ENCODE results near the gene RNF180.

RNF180 gene

DNA sequence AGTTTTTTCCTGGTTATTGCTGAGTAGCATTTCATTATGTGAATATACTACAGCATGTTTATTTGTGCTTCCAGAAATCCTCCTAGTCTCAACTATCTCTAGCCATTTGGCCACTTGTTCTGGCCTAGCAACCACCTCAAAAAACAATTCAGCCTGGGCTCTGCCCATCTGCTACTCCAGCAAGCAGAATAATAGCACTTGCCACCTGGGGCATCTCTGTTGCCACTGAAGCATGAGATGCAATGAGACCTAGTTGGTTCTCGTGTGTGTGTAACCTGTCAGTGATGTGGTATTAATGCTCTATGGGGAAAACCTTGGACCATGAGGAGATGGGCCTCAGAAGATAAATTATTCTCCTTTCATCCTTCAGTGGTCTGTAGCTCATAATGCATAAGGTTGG is 129.5 kb downstream of the RNF180 start:
- no peaks in the 10 kb centered on the region for H3K36me3 ChIP-seq (ENCODE audit: control insufficient read depth in 2 of 2, insufficient read depth in 1 of 2, low read length in 2 of 2)
- CTCF ChIA-PET, result no interaction called here
- H3K9me3 ChIP-seq (ENCODE audit: control insufficient read depth, insufficient read depth, low read depth, low read length), result no peaks in the 10 kb centered on the region
- POLR2A ChIA-PET, result no interaction called here
- no peak overlapping the region for H3K27ac ChIP-seq (ENCODE audit: extremely low read depth, low read depth, low read length)
- no peaks in the 10 kb centered on the region for H3K4me1 ChIP-seq (ENCODE audit: control insufficient read depth, insufficient read depth, low read length)
- TF ChIP-seq ZNF623 (tag by site-specific recombination; IDR thresholded peaks at IDR 0.05) (no peak), ZBTB7A (tag by site-specific recombination; IDR thresholded peaks at IDR 0.05; ENCODE audit: low read depth) (no peak), ZNF37A (tag by site-specific recombination; IDR thresholded peaks at IDR 0.05) (no peak), ZNF423 (tag by site-specific recombination; IDR thresholded peaks at IDR 0.05) (no peak), ZNF114 (tag by site-specific recombination; IDR thresholded peaks at IDR 0.05) (no peak), ZNF350 (tag by site-specific recombination; IDR thresholded peaks at IDR 0.05) (no peak), ZNF184 (tag by site-specific recombination; IDR thresholded peaks at IDR 0.05) (no peak), ZNF404 (tag by site-specific recombination; IDR thresholded peaks at IDR 0.05) (no peak), ZNF48 (tag by site-specific recombination; IDR thresholded peaks at IDR 0.05) (no peak), ZNF792 (tag by site-specific recombination; IDR thresholded peaks at IDR 0.05) (no peak), WT1 (tag by site-specific recombination; IDR thresholded peaks at IDR 0.05) (no peak), ZNF175 (tag by site-specific recombination; IDR thresholded peaks at IDR 0.05) (no peak), ZNF560 (tag by site-specific recombination; IDR thresholded peaks at IDR 0.05; ENCODE audit: borderline replicate concordance) (no peak), ZNF521 (tag by site-specific recombination; IDR thresholded peaks at IDR 0.05) (no peak), ZNF544 (tag by site-specific recombination; IDR thresholded peaks at IDR 0.05) (no peak)
- TF ChIP-seq, protein P1, sequence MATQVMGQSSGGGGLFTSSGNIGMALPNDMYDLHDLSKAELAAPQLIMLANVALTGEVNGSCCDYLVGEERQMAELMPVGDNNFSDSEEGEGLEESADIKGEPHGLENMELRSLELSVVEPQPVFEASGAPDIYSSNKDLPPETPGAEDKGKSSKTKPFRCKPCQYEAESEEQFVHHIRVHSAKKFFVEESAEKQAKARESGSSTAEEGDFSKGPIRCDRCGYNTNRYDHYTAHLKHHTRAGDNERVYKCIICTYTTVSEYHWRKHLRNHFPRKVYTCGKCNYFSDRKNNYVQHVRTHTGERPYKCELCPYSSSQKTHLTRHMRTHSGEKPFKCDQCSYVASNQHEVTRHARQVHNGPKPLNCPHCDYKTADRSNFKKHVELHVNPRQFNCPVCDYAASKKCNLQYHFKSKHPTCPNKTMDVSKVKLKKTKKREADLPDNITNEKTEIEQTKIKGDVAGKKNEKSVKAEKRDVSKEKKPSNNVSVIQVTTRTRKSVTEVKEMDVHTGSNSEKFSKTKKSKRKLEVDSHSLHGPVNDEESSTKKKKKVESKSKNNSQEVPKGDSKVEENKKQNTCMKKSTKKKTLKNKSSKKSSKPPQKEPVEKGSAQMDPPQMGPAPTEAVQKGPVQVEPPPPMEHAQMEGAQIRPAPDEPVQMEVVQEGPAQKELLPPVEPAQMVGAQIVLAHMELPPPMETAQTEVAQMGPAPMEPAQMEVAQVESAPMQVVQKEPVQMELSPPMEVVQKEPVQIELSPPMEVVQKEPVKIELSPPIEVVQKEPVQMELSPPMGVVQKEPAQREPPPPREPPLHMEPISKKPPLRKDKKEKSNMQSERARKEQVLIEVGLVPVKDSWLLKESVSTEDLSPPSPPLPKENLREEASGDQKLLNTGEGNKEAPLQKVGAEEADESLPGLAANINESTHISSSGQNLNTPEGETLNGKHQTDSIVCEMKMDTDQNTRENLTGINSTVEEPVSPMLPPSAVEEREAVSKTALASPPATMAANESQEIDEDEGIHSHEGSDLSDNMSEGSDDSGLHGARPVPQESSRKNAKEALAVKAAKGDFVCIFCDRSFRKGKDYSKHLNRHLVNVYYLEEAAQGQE (tag by site-specific recombination; IDR thresholded peaks at IDR 0.05), result no peak
- TF ChIP-seq, protein P2, sequence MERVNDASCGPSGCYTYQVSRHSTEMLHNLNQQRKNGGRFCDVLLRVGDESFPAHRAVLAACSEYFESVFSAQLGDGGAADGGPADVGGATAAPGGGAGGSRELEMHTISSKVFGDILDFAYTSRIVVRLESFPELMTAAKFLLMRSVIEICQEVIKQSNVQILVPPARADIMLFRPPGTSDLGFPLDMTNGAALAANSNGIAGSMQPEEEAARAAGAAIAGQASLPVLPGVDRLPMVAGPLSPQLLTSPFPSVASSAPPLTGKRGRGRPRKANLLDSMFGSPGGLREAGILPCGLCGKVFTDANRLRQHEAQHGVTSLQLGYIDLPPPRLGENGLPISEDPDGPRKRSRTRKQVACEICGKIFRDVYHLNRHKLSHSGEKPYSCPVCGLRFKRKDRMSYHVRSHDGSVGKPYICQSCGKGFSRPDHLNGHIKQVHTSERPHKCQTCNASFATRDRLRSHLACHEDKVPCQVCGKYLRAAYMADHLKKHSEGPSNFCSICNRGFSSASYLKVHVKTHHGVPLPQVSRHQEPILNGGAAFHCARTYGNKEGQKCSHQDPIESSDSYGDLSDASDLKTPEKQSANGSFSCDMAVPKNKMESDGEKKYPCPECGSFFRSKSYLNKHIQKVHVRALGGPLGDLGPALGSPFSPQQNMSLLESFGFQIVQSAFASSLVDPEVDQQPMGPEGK (tag by site-specific recombination; IDR thresholded peaks at IDR 0.05), result no peak
- TF ChIP-seq, protein P3, sequence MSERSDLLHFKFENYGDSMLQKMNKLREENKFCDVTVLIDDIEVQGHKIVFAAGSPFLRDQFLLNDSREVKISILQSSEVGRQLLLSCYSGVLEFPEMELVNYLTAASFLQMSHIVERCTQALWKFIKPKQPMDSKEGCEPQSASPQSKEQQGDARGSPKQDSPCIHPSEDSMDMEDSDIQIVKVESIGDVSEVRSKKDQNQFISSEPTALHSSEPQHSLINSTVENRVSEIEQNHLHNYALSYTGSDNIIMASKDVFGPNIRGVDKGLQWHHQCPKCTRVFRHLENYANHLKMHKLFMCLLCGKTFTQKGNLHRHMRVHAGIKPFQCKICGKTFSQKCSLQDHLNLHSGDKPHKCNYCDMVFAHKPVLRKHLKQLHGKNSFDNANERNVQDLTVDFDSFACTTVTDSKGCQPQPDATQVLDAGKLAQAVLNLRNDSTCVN (tag by site-specific recombination; optimal IDR thresholded peaks at IDR 0.05), result no peak
- TF ChIP-seq, protein P4, sequence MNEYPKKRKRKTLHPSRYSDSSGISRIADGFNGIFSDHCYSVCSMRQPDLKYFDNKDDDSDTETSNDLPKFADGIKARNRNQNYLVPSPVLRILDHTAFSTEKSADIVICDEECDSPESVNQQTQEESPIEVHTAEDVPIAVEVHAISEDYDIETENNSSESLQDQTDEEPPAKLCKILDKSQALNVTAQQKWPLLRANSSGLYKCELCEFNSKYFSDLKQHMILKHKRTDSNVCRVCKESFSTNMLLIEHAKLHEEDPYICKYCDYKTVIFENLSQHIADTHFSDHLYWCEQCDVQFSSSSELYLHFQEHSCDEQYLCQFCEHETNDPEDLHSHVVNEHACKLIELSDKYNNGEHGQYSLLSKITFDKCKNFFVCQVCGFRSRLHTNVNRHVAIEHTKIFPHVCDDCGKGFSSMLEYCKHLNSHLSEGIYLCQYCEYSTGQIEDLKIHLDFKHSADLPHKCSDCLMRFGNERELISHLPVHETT (tag by site-specific recombination; IDR thresholded peaks at IDR 0.05), result no peak
- TF ChIP-seq, protein P5, sequence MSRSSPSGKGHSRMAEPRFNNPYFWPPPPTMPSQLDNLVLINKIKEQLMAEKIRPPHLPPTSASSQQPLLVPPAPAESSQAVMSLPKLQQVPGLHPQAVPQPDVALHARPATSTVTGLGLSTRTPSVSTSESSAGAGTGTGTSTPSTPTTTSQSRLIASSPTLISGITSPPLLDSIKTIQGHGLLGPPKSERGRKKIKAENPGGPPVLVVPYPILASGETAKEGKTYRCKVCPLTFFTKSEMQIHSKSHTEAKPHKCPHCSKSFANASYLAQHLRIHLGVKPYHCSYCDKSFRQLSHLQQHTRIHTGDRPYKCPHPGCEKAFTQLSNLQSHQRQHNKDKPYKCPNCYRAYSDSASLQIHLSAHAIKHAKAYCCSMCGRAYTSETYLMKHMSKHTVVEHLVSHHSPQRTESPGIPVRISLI (tag by site-specific recombination; IDR thresholded peaks at IDR 0.05), result no peak
- H3K4me3 ChIP-seq (ENCODE audit: low read depth, low read length), result no peak overlapping the region
